OCI-LY7 (cell line): ENCODE measurements around the gene AGPAT2. TPM values are rescaled to one million over a fixed set of nuclear protein-coding genes. Genes with fewer than 3 reads are reported as not detected.

Experiments used
- BruUV-seq: library from RNA; stranded (reverse); fragments of 400-500 nt; replicated peaks from 2 replicates; lab custom pipeline; 2021; lab: Mats Ljungman, UMichigan
- CTCF ChIA-PET: fragments of 300-600 bp; sonication (Branson Sonifier 250); formaldehyde crosslinking; loops from one replicate; lab custom pipeline; 2022; ENCODE audit warnings: antibody characterized with exemption; ENCODE audit not compliant: unreplicated experiment; lab: Charles Lee
- POLR2A ChIA-PET: fragments of 300-600 bp; sonication (Branson Sonifier 250); formaldehyde crosslinking; loops from one replicate; lab custom pipeline; 2022; ENCODE audit warnings: antibody characterized with exemption; lab: Charles Lee
- DNase-seq: peaks from one replicate; pipeline ENCODE4 v3.0.0-alpha.2; 2015; ENCODE audit warnings: low spot score
- H2AFZ ChIP-seq: fragments of 200-600 bp; sonication (generic), shearing (Covaris generic); 2 replicates; pipeline ENCODE4 v1.6.1; 2014; ENCODE audit warnings: mild to moderate bottlenecking, antibody characterized with exemption, low read length, moderate library complexity
- H3K27ac ChIP-seq: fragments of 200-600 bp; sonication (generic); 2 replicates; pipeline ENCODE4 v1.5.1; 2014; ENCODE audit warnings: mixed run types, low read depth, mild to moderate bottlenecking, moderate library complexity, low read length, inconsistent platforms; ENCODE audit not compliant: poor library complexity, severe bottlenecking
- H3K36me3 ChIP-seq: fragments of 200-600 bp; sonication (generic); 2 replicates; pipeline ENCODE4 v1.6.1; 2014; ENCODE audit warnings: mild to moderate bottlenecking, antibody characterized with exemption, low read length, moderate library complexity, mixed read lengths; ENCODE audit not compliant: insufficient read depth
- H3K4me1 ChIP-seq: fragments of 200-600 bp; sonication (generic); 2 replicates; pipeline ENCODE4 v1.5.1; 2014; ENCODE audit warnings: mild to moderate bottlenecking, low read length; ENCODE audit not compliant: insufficient read depth, poor library complexity, severe bottlenecking
- H3K4me2 ChIP-seq: fragments of 200-600 bp; sonication (generic); 2 replicates; pipeline ENCODE4 v1.6.1; 2014; ENCODE audit warnings: mild to moderate bottlenecking, low read length
- H3K4me3 ChIP-seq: fragments of 200-600 bp; sonication (generic); 2 replicates; pipeline ENCODE4 v1.5.1; 2014; ENCODE audit warnings: mild to moderate bottlenecking, low read depth, low read length; ENCODE audit not compliant: poor library complexity, severe bottlenecking
- H3K79me2 ChIP-seq: fragments of 200-600 bp; sonication (generic); 2 replicates; pipeline ENCODE4 v1.6.1; 2016; ENCODE audit warnings: low read depth, mild to moderate bottlenecking, low read length, moderate library complexity, mixed read lengths; ENCODE audit not compliant: insufficient read depth
- H3K9me2 ChIP-seq: fragments of 200-600 bp; sonication (generic); 2 replicates; pipeline ENCODE4 v1.6.1; 2016; ENCODE audit warnings: mild to moderate bottlenecking, low read length, mixed read lengths; ENCODE audit not compliant: insufficient read depth
- H3K9me3 ChIP-seq: fragments of 200-600 bp; sonication (generic); 2 replicates; pipeline ENCODE4 v1.6.1; 2014; ENCODE audit warnings: mild to moderate bottlenecking, mixed run types, low read length, mixed read lengths
- H4K20me1 ChIP-seq: fragments of 200-600 bp; sonication (generic); 2 replicates; pipeline ENCODE4 v1.6.1; 2014; ENCODE audit warnings: mild to moderate bottlenecking, antibody characterized with exemption, low read length, moderate library complexity, mixed read lengths; ENCODE audit not compliant: insufficient read depth
- EZH2phosphoT487 ChIP-seq: fragments of 200-600 bp; sonication (generic); IDR thresholded peaks from 2 replicates; pipeline ENCODE4 v1.6.1; 2018; ENCODE audit warnings: low read depth, borderline replicate concordance, mild to moderate bottlenecking, mixed run types, antibody characterized with exemption, low read length, moderate library complexity, mixed read lengths
- intact Hi-C: fragments of 100-400 bp; cut with micrococcal nuclease; formaldehyde crosslinking; loops from one replicate; pipeline ENCODE4 v1.10.0; 2022; ENCODE audit not compliant: unreplicated experiment
- total RNA-seq, 2 experiments: library from RNA; depleted of rRNA in 1 of 2; stranded (reverse); fragments of >200 nt in 1 of 2; shearing (Covaris generic) in 1 of 2; gene quantifications; 2 replicates each; pipeline ENCODE4 v1.2.3, GENCODE V29; 2014 to 2022
- TF ChIP-seq, protein P1 (sequence below): fragments of 200-600 bp; sonication (generic); conservative IDR thresholded peaks from 2 replicates; pipeline ENCODE4 v1.5.1; 2014; ENCODE audit warnings: mild to moderate bottlenecking, antibody characterized with exemption, low read length, moderate library complexity, mixed read lengths

The AGPAT2 gene
- total RNA-seq, 2 experiments from 2014 or later, result 18.3 to 20.8 TPM

DNA sequence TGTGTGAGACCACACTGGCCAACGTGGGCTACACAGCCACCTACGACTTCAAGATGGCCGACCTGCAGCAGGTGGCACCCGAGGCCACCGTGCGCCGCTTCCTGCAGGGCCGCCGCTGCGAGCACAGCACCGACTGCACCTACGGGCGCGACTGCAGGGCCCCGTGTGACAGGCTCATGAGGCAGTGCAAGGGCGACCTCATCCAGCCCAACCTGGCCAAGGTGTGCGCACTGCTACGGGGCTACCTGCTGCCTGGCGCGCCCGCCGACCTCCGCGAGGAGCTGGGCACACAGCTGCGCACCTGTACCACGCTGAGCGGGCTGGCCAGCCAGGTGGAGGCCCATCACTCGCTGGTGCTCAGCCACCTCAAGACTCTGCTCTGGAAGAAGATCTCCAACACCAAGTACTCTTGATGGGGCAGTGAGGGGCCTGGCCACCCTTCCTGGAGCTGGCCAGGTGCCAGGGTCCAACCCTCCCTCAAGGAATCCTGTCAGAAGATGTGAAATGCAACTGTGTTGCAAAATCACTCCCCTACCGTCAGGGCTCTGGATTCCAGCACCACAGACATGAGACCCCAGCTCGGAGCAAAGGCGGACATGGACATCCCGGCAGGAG lies 36.2 kb upstream of the AGPAT2 start:
- intact Hi-C loops, result no loop called here
- no peak overlapping the region for H3K27ac ChIP-seq
- no TSS peak for BruUV-seq
- peak overlapping the region; percentile 18 for H3K4me2 ChIP-seq
- peaks cover 27% of the 10 kb centered on the region for H4K20me1 ChIP-seq
- peaks cover 64% of the 10 kb centered on the region for H3K36me3 ChIP-seq
- H3K4me1 ChIP-seq, result peaks cover 26% of the 10 kb centered on the region
- peaks cover 31% of the 10 kb centered on the region for H3K79me2 ChIP-seq
- H3K4me3 ChIP-seq, result no peak overlapping the region
- CTCF ChIA-PET, result interaction anchor here (0.5 kb wide), 1 partner anchor 34 kb away, joined by 3 read pairs; no protein-coding TSS in a partner anchor
- no peaks in the 10 kb centered on the region for H3K9me2 ChIP-seq
- POLR2A ChIA-PET, result no interaction called here
- H3K9me3 ChIP-seq, result no peaks in the 10 kb centered on the region
- no peak for DNase-seq
- TF ChIP-seq EZH2phosphoT487, result no peak
- TF ChIP-seq, protein P1, sequence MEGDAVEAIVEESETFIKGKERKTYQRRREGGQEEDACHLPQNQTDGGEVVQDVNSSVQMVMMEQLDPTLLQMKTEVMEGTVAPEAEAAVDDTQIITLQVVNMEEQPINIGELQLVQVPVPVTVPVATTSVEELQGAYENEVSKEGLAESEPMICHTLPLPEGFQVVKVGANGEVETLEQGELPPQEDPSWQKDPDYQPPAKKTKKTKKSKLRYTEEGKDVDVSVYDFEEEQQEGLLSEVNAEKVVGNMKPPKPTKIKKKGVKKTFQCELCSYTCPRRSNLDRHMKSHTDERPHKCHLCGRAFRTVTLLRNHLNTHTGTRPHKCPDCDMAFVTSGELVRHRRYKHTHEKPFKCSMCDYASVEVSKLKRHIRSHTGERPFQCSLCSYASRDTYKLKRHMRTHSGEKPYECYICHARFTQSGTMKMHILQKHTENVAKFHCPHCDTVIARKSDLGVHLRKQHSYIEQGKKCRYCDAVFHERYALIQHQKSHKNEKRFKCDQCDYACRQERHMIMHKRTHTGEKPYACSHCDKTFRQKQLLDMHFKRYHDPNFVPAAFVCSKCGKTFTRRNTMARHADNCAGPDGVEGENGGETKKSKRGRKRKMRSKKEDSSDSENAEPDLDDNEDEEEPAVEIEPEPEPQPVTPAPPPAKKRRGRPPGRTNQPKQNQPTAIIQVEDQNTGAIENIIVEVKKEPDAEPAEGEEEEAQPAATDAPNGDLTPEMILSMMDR, result no peak
- H2AFZ ChIP-seq, result no peak overlapping the region

DNA sequence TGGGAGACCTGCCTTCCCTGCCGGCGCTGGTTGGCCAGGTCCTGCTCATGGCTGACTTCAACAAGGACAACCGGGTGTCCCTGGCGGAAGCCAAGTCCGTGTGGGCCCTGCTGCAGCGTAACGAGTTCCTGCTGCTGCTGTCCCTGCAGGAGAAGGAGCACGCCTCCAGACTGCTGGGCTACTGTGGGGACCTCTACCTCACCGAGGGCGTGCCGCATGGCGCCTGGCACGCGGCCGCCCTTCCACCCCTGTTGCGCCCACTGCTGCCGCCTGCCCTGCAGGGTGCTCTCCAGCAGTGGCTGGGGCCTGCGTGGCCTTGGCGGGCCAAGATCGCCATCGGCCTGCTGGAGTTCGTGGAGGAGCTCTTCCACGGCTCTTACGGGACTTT lies 35.7 kb upstream of the AGPAT2 start:
- Histone ChIP-seq H3K9me3 (no peaks in the 10 kb centered on the region), H3K4me2 (no peak overlapping the region), H2AFZ (no peak overlapping the region), H3K27ac (no peak overlapping the region), H3K9me2 (no peaks in the 10 kb centered on the region), H3K36me3 (peaks cover 64% of the 10 kb centered on the region), H4K20me1 (peaks cover 27% of the 10 kb centered on the region), H3K4me3 (no peak overlapping the region), H3K79me2 (peaks cover 31% of the 10 kb centered on the region), H3K4me1 (peaks cover 25% of the 10 kb centered on the region)
- TF ChIP-seq EZH2phosphoT487, result no peak
- TF ChIP-seq, protein P1, result no peak
- intact Hi-C loops, result no loop called here
- no peak for DNase-seq
- BruUV-seq, result no TSS peak
- ChIA-PET CTCF (no interaction called here), POLR2A (no interaction called here)

DNA sequence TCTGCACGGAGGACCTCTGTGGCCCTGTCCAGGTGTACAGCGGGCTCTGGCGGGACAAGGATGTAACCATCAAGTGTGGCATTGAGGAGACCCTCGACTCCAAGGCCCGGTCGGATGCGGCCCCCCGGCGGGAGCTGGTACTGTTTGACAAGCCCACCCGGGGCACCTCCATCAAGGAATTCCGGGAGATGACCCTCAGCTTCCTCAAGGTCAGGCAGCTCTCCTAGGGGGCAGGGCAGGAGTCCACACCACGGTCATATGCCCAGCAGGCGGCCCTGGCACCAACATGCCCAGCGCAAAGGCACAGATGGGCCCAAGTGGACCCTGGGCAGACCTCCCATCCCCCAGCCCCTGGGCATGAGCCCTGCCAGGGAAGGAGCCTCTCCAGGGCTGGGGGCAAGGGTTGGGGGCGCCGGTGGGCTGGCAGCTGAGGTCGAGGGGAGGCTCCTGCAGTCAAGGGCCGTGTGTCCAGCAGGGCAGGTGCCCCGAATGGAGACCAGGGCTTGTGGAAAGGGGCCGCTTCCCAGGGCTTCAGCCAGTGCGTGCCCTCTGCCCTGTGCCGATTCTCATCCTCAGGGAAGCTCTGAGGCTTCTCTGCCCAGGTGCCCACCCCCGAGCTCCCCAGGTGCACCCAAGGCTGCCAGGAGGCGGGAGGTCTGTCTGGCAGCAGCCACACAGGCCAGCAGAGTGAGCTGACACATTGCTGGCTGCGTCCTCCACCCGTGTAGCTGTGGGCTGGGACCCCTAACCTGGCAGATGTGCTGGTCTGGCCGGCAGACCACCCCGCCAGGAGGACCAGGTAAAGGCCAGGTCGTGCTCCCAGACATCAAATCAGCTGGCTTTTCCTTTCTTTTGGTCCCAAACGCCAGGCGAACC lies 35.1 kb upstream of the AGPAT2 start:
- H3K4me1 ChIP-seq, result peaks cover 25% of the 10 kb centered on the region
- intact Hi-C loops, result no loop called here
- H3K9me2 ChIP-seq, result no peaks in the 10 kb centered on the region
- no peak overlapping the region for H3K4me2 ChIP-seq
- peaks cover 25% of the 10 kb centered on the region for H3K79me2 ChIP-seq
- H3K27ac ChIP-seq, result no peak overlapping the region
- H3K36me3 ChIP-seq, result peaks cover 58% of the 10 kb centered on the region
- H3K4me3 ChIP-seq, result no peak overlapping the region
- ChIA-PET POLR2A (no interaction called here), CTCF (no interaction called here)
- TF ChIP-seq, protein P1, result no peak
- TF ChIP-seq EZH2phosphoT487, result no peak
- BruUV-seq, result no TSS peak
- no peak overlapping the region for H2AFZ ChIP-seq
- peaks cover 24% of the 10 kb centered on the region for H4K20me1 ChIP-seq
- no peaks in the 10 kb centered on the region for H3K9me3 ChIP-seq
- no peak for DNase-seq
